Measurements from ENCODE around the gene FTO.
"Not testable (repeated sequence)": the region's sequence is repeated elsewhere in the genome, so short reads cannot be mapped to it uniquely, and the experiment has no call there.

Gene FTO

DNA sequence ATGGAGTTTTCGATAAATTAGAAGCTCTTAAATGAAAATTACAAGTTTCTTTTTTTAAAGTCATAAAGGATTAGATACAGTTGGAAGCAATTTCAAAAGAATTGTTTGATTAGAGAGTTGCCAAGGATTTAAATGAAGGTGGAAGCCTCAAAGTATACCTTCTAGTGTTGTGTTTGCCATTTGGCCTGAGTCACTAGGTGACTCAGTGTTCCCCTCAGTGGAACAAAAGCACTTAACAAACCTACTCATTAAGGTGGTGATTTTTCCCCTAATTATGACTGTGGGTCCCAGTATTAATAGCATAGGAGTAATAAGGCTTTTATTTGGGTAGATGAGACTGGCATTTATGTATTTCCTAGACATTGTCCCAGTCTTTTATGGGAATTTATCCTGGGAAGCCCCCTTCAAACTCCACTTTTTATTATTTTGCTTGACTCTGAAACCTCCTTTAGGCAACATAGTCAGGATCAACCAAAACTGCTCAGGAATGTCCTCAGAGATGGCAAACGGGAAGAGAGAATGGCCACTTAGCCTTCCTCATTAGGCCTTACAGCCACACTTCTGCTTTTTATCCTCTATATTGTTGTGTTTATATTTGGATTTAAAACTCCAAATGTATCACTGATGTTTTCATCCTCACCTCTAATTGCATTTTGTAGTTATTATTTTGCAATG is 161.0 kb downstream of the FTO start:
- peak; percentile 36 for DNase-seq (ENCODE audit: low read depth)

- DNase-seq (ENCODE audit: low read depth), result peak; percentile 71
These were observed 161.5 kb downstream of the FTO start for GRCh38 chr16:53865494-53865863.

- no peak for DNase-seq (ENCODE audit: low read depth)
These were observed 162.6 kb downstream of the FTO start for GRCh38 chr16:53866520-53866919.

DNA sequence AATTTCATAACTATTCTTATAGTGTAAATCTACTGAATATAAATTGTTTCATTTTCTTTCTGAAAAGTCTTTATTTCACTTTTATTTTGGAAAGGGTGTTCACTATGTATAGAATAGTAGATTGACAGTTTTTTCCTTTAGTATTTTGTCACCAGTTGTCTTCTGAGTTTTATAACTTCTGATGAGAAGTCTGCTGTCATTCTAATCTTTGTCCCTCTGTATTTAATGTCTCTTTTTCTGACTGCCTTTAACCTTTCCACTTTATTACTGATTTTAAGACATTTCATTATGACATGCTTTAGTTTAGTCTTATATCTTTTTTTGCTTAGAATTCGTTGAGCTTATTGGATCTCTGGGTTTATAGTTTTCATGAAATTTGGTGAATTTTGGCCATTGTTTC is 166.9 kb downstream of the FTO start:
- no peak for DNase-seq (ENCODE audit: low read depth)

DNA sequence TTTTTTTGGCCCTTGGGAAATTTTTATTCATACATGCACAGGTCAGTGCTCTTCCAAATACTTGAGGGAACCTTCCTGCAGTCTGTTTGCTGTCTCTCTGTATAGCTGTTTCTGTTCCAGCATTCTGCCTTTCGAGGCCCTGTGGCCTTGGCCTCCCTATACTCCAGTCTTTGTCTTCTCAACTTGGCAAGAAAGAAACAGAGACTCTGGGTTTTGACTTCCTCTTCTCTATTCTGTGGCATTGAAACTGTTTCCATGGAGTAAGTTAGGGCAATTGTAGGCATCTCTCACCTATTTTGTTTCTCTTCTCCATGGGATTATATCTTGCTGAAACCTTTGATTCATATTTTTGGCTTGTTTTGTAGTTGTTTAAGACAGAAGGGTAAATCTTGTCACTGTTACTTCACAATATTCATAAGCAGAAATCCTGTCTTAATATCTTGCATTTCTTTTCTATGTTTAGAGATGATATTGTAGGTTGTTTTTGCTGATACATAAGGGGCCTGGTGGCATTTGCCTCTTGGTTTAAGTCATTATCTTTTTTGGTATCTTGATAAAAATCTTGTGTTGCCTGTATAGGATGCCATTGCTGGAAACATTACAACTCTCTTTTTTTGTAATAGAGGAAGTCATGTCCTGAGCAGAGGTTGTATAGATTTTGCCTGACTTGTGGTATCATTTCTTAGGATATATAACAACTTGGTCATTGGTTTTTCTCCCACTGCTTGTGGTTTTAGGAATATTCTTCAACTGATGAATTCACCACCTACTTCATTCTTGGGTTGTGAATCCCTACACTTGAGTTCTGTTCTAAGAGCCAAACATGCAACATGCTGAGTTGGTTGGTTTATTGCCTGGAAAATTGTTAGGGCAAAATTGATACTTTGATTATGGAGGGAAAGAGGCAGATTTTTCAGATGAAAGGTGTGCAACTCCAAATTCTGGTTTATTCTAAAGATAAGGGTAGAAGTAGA is 168.6 kb downstream of the FTO start:
- DNase-seq (ENCODE audit: low read depth), result peak; percentile 78

GRCh38 chr16:53876811-53877210 is 172.9 kb downstream of the FTO start:
- no peak for DNase-seq (ENCODE audit: low read depth)

DNA sequence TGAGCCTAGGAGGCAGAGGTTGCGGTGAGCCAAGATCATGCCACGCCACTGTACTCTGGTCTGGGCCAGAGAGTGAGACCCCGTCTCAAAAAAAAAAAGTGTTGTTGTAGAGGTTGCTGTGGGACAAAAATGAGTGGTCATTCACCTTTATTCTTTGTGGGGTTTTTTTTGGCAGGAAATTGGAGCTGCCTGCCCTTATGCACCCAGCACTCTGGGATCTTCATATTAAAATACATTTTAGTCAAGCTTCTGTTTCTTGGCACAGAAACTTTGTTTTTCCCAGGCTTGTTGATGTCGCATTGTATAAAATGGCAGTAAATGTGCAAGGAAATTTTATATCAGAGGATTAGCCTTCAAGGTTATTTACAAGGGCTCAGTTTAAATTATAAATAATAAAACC is 174.3 kb downstream of the FTO start:
- DNase-seq (ENCODE audit: low read depth), result no peak

DNA sequence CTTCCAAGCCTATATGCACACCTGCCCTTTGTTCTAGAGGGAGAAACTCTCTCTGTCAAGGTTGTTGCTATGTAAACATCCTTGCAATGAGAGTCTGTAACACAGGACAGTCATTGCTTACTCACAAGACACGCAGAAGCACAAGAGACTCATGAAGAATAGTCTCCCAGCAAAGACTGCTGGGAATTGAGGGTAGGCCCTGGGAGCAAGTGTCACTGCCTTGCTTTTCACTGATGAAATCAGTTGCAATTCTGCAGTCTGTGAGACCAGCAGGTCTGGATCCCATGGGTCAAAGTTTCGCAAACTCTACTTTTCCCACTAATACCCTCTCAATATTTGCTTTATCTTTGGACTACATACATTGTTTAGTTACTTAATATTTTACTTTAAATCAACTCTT is 177.4 kb downstream of the FTO start:
- DNase-seq (ENCODE audit: low read depth), result peak; percentile 65

- DNase-seq (ENCODE audit: low read depth), result no peak
These were observed 178.4 kb downstream of the FTO start for GRCh38 chr16:53882310-53882709.

- peak; percentile 39 for DNase-seq (ENCODE audit: low read depth)
These were observed 180.8 kb downstream of the FTO start for GRCh38 chr16:53884748-53885147.

DNA sequence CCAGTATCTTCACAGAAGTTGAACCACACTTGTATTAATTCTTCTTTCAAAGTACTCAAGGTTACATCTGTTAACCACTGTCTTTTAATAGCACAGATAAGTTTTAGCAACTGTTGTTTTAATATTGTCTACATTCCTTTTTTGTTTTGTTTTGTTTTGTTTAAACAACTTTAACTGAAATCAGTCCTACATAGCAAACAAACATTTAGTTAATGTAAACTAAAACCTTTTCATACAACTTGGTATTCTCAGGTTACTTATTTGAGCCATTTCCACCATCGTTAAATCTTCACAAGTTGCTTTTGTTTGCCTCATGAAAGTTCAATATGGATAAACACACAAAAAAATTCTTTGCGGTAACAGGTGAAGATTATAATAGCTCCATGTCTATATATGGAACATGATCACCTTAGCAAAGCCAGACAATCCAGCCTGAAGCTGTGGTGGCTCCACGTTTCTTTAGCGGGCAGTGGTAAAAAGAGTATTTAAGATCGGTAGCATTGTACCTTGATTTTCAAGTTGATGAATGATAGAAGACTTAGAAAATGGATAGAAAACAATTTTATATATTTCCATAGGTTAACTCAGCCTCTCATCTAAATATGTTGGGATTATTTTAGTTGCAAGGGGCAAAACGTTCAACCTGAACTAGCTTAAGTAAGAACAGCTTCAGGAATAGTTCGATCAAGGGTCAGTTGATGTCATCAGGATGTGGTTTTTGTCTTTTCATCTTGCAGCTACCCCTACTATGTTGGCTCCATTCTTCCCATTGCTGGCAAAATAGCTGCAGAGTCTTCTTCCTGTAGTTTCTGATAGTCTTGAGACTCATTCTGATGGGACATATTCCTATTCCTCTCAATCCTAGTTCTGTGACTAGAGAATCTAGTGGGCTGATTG is 182.8 kb downstream of the FTO start:
- no peak for DNase-seq (ENCODE audit: low read depth)

GRCh38 chr16:53888222-53888621 is 184.3 kb downstream of the FTO start:
- DNase-seq (ENCODE audit: low read depth), result no peak

GRCh38 chr16:53890877-53891276 is 186.9 kb downstream of the FTO start:
- DNase-seq (ENCODE audit: low read depth), result not testable (repeated sequence)

- DNase-seq (ENCODE audit: low read depth), result no peak
These were observed 187.6 kb downstream of the FTO start for GRCh38 chr16:53891409-53892139.

- DNase-seq (ENCODE audit: low read depth), result peak; percentile 70
These were observed 188.2 kb downstream of the FTO start for GRCh38 chr16:53892155-53892554.

- peak; percentile 87 for DNase-seq (ENCODE audit: low read depth)
These were observed 189.9 kb downstream of the FTO start for GRCh38 chr16:53893731-53894435.

DNA sequence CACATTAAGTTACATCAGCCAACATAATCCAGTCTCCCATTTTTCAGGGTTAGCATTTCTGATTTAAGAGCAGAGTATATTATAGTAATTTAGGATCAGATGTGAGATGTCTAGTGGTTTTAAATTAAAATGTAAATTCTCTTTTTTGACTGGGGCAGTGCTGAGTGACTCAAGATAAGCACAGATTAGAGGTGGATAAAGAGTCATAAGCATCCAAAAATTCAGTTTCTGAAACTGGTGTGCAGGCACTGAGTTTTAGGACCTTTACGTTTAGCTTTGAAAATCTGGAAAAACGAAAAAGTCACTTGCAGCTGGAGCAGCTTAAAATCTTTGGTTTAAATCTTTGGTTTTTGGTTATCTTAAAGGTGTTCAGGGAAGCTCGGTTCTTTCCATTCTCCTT is 190.7 kb downstream of the FTO start:
- no peak for DNase-seq (ENCODE audit: low read depth)

DNA sequence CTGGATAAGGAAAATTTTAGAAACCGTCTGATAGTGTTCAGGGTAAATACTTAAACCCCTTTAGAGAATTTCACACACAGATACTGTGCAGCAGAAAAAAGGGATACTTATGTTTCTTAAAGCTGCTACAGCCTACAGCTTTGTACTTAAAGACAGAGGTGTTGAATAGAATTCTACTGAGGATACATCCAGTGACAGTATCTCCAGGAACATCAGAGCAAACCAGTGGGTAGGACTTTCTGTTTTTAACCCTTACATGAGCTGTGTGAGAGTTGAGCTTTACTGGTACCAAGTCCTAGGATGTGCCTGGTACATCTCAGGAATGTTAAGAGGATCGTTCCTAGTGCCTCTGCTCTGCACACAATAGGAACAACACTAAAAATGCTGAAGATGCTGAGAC is 191.5 kb downstream of the FTO start:
- no peak for DNase-seq (ENCODE audit: low read depth)

DNA sequence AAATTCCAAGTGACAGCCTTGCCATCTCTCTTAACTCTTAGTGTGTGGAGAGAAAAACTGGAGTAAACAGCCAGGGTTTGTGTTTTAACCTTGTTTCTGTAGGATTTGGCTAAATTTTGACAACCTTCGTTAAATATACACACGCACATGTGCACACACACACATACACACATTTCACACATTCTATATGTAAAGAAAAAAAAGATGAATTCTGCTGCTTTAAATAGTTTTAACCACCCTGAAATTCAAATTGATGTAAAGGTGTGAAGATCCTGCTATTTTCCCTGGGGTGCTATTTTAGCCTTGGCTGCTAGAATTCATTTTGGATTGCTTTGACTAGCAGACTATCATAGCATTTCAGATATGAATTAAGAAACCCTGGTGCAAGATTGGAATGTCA is 191.9 kb downstream of the FTO start:
- no peak for DNase-seq (ENCODE audit: low read depth)

DNA sequence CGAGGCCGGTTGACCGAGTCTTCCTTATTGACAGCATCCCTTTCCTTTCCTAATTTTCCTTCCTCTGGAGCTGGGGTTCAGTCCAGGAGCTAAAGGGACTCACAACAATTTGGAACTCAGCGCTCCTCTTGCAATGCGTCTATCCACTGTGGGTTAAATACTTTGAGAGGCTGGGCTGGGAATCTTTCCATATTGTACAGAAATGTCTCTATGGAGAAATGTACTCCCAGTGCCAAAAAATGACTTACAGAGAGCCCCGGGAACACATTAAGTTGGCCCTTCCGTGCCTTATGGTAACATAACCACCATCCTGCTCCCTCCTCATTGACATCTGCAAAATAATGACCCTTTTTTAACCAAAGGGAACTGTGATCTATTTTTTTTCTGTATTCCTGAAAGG is 192.8 kb downstream of the FTO start:
- no peak for DNase-seq (ENCODE audit: low read depth)

DNA sequence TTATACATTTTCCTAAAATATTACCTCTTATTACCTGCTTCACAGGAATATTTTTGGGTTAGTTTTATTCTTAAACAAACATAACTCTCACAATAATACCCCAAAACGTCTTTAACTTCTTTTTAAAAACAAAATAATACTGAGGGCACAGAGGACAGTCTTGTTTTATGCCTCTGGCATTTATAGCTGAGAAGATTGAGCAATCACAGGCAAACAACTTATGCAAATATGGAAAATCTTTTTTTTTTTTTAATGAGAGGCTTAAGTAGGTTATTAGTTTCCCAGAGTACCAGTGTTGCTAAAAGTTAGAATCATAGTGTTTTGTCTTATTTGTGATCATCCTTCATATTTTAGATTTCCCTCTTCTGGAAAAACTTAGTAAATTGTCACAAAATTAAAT is 195.0 kb downstream of the FTO start:
- peak; percentile 45 for DNase-seq (ENCODE audit: low read depth)

Data from iris pigment epithelial cell (primary cell).